Activated CD4-positive, alpha-beta T cell treated with anti-CD3 and anti-CD28 coated beads, Interleukin-2, amount 10 ng/mL, durations not matched to agents 24 days and 14 days (primary cell): Measurements from ENCODE around the gene PRKN. TPM values are rescaled to one million over a fixed set of nuclear protein-coding genes. Genes with fewer than 3 reads are reported as not detected.
"Not testable (repeated sequence)": the region's sequence is repeated elsewhere in the genome, so short reads cannot be mapped to it uniquely, and the experiment has no call there.

Experiments
- DNase-seq: peaks from one replicate; pipeline ENCODE4 v3.0.0; 2022
- H3K27ac Mint-ChIP-seq: one replicate; pipeline ENCODE4 v1.8.0; 2022; ENCODE audit warnings: mild to moderate bottlenecking, mixed read lengths
- H3K27me3 Mint-ChIP-seq: one replicate; pipeline ENCODE4 v1.8.0; 2022; ENCODE audit warnings: mixed read lengths
- H3K36me3 Mint-ChIP-seq: one replicate; pipeline ENCODE4 v1.8.0; 2022; ENCODE audit warnings: low read depth, mild to moderate bottlenecking, mixed read lengths
- H3K4me1 Mint-ChIP-seq: one replicate; pipeline ENCODE4 v1.8.0; 2021; ENCODE audit warnings: mixed read lengths
- H3K4me3 Mint-ChIP-seq: one replicate; pipeline ENCODE4 v1.8.0; 2022; ENCODE audit warnings: mild to moderate bottlenecking, moderate library complexity, mixed read lengths
- H3K9me3 Mint-ChIP-seq: one replicate; pipeline ENCODE4 v1.8.0; 2021; ENCODE audit warnings: mixed read lengths
- intact Hi-C: fragments of 100-400 bp; cut with micrococcal nuclease; formaldehyde crosslinking; loops from one replicate; pipeline ENCODE4 v1.15.1; 2023
- total RNA-seq: library from RNA; stranded (reverse); gene quantifications from 2 replicates; pipeline ENCODE4 v1.2.3, GENCODE V29; 2022

Gene PRKN
- total RNA-seq, 1 donor from 2014 or later, result not detected

GRCh38 chr6:161853657-161854056, 873.9 kb downstream of the PRKN start:
- Mint-ChIP-seq H3K4me3 (no peak overlapping the region), H3K4me1 (no peaks in the 10 kb centered on the region), H3K27me3 (no peaks in the 10 kb centered on the region), H3K36me3 (no peaks in the 10 kb centered on the region), H3K27ac (no peak overlapping the region), H3K9me3 (no peaks in the 10 kb centered on the region)
- intact Hi-C loops, result no loop called here
- DNase-seq, result no peak

DNA sequence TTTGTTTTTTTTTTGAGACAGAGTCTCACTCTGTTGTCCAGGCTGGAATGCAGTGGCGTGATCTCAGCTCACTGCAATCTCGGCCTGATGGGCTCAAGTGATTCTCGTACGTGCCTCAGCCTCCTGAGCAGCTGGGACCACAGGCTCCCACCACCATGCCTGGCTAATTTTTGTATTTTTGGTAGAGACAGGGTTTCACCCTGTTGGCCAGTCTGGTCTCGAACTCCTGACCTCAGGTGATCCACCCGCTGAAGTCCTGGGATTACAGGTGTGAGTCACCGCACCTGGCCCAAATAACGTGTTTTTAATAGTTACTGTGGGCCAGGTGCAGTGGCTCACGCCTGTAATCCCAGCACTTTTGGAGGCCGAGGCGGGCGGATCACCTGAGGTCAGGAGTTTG, 876.1 kb downstream of the PRKN start:
- H3K27me3 Mint-ChIP-seq, H3K27ac Mint-ChIP-seq, H3K4me3 Mint-ChIP-seq, H3K9me3 Mint-ChIP-seq, intact Hi-C loops, H3K4me1 Mint-ChIP-seq, DNase-seq, H3K36me3 Mint-ChIP-seq: not testable (repeated sequence)

GRCh38 chr6:161850562-161850961, 877.0 kb downstream of the PRKN start:
- DNase-seq, result no peak
- H3K9me3 Mint-ChIP-seq, result no peaks in the 10 kb centered on the region
- no peak overlapping the region for H3K4me3 Mint-ChIP-seq
- no peaks in the 10 kb centered on the region for H3K4me1 Mint-ChIP-seq
- intact Hi-C loops, result no loop called here
- H3K27ac Mint-ChIP-seq, result no peak overlapping the region
- H3K27me3 Mint-ChIP-seq, result no peaks in the 10 kb centered on the region
- no peaks in the 10 kb centered on the region for H3K36me3 Mint-ChIP-seq

- H3K4me3 Mint-ChIP-seq, result no peak overlapping the region
- no peak overlapping the region for H3K27ac Mint-ChIP-seq
- no peaks in the 10 kb centered on the region for H3K4me1 Mint-ChIP-seq
- DNase-seq, result no peak
- intact Hi-C loops, result no loop called here
- H3K36me3 Mint-ChIP-seq, result no peaks in the 10 kb centered on the region
- no peaks in the 10 kb centered on the region for H3K27me3 Mint-ChIP-seq
- no peaks in the 10 kb centered on the region for H3K9me3 Mint-ChIP-seq
Observed at GRCh38 chr6:161847628-161848027, 879.9 kb downstream of the PRKN start.

DNA sequence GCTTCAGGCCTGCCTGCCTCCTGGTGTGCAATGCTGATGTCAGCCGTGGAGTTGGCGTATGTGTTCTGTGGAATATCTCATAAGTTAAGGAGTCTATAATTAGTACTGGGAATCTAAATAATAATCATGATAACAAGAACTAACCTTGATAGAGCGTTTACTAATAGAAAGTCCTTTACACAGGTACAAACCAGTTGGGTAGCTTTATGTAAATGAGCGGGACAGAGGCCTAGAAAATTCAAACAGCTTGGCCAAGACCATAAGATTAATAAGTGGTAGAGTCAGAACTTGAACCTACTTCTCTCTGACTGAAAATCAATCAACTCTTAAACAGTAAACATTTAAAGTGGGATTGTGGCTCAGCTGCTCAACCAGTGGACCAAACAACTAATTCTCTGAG, 882.8 kb downstream of the PRKN start:
- intact Hi-C loops, result no loop called here
- no peak for DNase-seq
- Mint-ChIP-seq H3K27me3 (no peaks in the 10 kb centered on the region), H3K4me1 (no peaks in the 10 kb centered on the region), H3K36me3 (no peaks in the 10 kb centered on the region), H3K27ac (no peak overlapping the region), H3K4me3 (no peak overlapping the region), H3K9me3 (no peaks in the 10 kb centered on the region)

DNA sequence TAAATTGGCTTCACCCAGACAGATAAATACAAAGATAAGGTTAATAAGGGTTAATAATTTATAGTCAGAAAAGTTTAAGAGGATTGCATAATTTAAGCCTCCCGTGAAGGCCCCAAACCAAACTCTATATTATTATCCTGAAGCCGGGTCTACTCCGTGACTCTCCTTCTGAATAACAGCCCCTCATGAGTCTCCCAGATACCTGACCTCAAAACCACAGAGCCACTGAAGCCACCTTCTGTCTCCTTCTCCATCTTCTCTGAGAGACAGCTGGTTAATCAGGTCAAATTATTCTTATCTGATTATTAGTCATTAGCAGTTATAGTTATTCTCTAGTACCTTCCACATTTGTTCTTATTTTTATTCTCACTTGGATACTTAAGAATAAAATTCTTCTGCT, 884.5 kb downstream of the PRKN start:
- Mint-ChIP-seq H3K9me3 (no peaks in the 10 kb centered on the region), H3K36me3 (no peaks in the 10 kb centered on the region), H3K4me1 (no peaks in the 10 kb centered on the region), H3K27me3 (no peaks in the 10 kb centered on the region), H3K27ac (no peak overlapping the region), H3K4me3 (no peak overlapping the region)
- no peak for DNase-seq
- intact Hi-C loops, result no loop called here

- Mint-ChIP-seq H3K4me3 (no peak overlapping the region), H3K9me3 (no peaks in the 10 kb centered on the region), H3K27ac (no peak overlapping the region), H3K27me3 (no peaks in the 10 kb centered on the region), H3K4me1 (no peaks in the 10 kb centered on the region), H3K36me3 (no peaks in the 10 kb centered on the region)
- intact Hi-C loops, result no loop called here
- no peak for DNase-seq
Observed at GRCh38 chr6:161840380-161840779, 887.2 kb downstream of the PRKN start.

GRCh38 chr6:161838306-161839035, 889.1 kb downstream of the PRKN start:
- H3K27me3 Mint-ChIP-seq, result no peaks in the 10 kb centered on the region
- H3K9me3 Mint-ChIP-seq, result no peaks in the 10 kb centered on the region
- intact Hi-C loops, result no loop called here
- H3K36me3 Mint-ChIP-seq, result no peaks in the 10 kb centered on the region
- H3K27ac Mint-ChIP-seq, result no peak overlapping the region
- DNase-seq, result no peak
- H3K4me3 Mint-ChIP-seq, result no peak overlapping the region
- no peaks in the 10 kb centered on the region for H3K4me1 Mint-ChIP-seq

- Mint-ChIP-seq H3K9me3 (no peaks in the 10 kb centered on the region), H3K36me3 (no peaks in the 10 kb centered on the region), H3K27me3 (no peaks in the 10 kb centered on the region), H3K4me3 (no peak overlapping the region), H3K27ac (no peak overlapping the region), H3K4me1 (no peaks in the 10 kb centered on the region)
- no peak for DNase-seq
- intact Hi-C loops, result no loop called here
Observed at GRCh38 chr6:161837854-161838253, 889.7 kb downstream of the PRKN start.

GRCh38 chr6:161837449-161837735, 890.2 kb downstream of the PRKN start:
- intact Hi-C loops, result no loop called here
- H3K4me1 Mint-ChIP-seq, result no peaks in the 10 kb centered on the region
- no peaks in the 10 kb centered on the region for H3K36me3 Mint-ChIP-seq

GRCh38 chr6:161836643-161837448, 890.7 kb downstream of the PRKN start:
- Mint-ChIP-seq H3K27me3 (no peaks in the 10 kb centered on the region), H3K36me3 (no peaks in the 10 kb centered on the region)

More at GRCh38 chr6:161837449-161837735, 890.2 kb downstream of the PRKN start:
- H3K27me3 Mint-ChIP-seq, result no peaks in the 10 kb centered on the region
- no peak overlapping the region for H3K27ac Mint-ChIP-seq
- no peaks in the 10 kb centered on the region for H3K9me3 Mint-ChIP-seq
- no peak for DNase-seq
- H3K4me3 Mint-ChIP-seq, result no peak overlapping the region

DNA sequence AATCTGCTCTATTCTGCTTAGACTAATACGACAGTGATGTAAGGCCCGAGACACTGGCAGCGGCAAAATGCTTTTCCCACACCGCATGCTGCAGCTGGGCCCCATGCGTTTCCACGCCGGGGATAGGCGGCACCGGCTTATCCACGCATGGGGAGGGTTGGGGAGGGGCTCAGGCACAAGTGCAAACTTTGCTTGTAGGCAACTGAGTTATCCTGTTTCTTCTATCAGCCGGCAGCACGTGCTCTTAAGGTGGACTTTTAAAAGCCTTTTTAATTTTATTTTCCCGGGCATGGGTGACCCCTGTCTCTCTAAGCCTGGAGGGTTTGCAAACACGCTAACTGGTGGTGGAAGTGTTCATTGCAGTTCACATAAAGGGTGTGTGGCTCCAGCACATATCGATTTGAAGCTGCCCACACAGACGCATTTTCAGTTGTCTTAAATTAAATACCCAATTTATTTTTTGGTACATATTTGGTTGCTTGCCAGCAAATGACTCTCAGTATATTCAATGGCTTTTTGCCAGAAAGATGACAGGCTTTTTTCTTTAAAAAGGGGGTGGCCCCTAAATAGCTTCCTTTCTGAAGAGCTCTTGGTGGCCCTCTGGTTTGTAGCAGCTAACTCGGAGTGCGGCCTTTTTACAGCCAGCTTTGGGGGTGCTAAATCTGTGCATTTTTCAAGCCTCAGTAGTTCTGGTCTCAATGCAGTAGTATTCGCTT, 891.9 kb downstream of the PRKN start:
- Mint-ChIP-seq H3K27ac (no peak overlapping the region), H3K4me1 (no peaks in the 10 kb centered on the region), H3K4me3 (no peak overlapping the region), H3K9me3 (no peaks in the 10 kb centered on the region), H3K27me3 (no peaks in the 10 kb centered on the region), H3K36me3 (no peaks in the 10 kb centered on the region)
- no peak for DNase-seq
- intact Hi-C loops, result no loop called here

More at GRCh38 chr6:161836643-161837448, 890.7 kb downstream of the PRKN start:
- H3K4me1 Mint-ChIP-seq, result no peaks in the 10 kb centered on the region
- intact Hi-C loops, result no loop called here
- DNase-seq, result no peak
- H3K27ac Mint-ChIP-seq, result no peak overlapping the region
- no peak overlapping the region for H3K4me3 Mint-ChIP-seq
- no peaks in the 10 kb centered on the region for H3K9me3 Mint-ChIP-seq

- no peak for DNase-seq
- Mint-ChIP-seq H3K36me3 (no peaks in the 10 kb centered on the region), H3K27me3 (no peaks in the 10 kb centered on the region), H3K4me3 (no peak overlapping the region), H3K27ac (no peak overlapping the region), H3K4me1 (no peaks in the 10 kb centered on the region), H3K9me3 (no peaks in the 10 kb centered on the region)
- intact Hi-C loops, result no loop called here
Observed at GRCh38 chr6:161834426-161834825, 893.1 kb downstream of the PRKN start.

- H3K4me1 Mint-ChIP-seq, result no peaks in the 10 kb centered on the region
- intact Hi-C loops, result no loop called here
- no peak overlapping the region for H3K4me3 Mint-ChIP-seq
- H3K27ac Mint-ChIP-seq, result no peak overlapping the region
- H3K9me3 Mint-ChIP-seq, result no peaks in the 10 kb centered on the region
- DNase-seq, result no peak
- H3K27me3 Mint-ChIP-seq, result no peaks in the 10 kb centered on the region
- H3K36me3 Mint-ChIP-seq, result no peaks in the 10 kb centered on the region
Observed at GRCh38 chr6:161833099-161833860, 894.3 kb downstream of the PRKN start.
